Breast epithelium (tissue), 3 donors: ENCODE measurements around the gene ROR2.

Experiments used
- CTCF ChIP-seq, 3 donors: fragments of 450-650 bp; IDR thresholded peaks; one replicate each; pipeline ENCODE4 v1.5.1; 2016 to 2017; ENCODE audit warnings: antibody characterized with exemption in 3 of 3, mild to moderate bottlenecking in 3 of 3, moderate library complexity in 3 of 3
- POLR2A ChIP-seq: fragments of 450-650 bp; IDR thresholded peaks from one replicate; pipeline ENCODE4 v1.6.1; 2016; ENCODE audit warnings: antibody characterized with exemption, mild to moderate bottlenecking, moderate library complexity
- POLR2AphosphoS5 ChIP-seq, 3 donors: sonication (generic); formaldehyde crosslinking; IDR thresholded peaks; one replicate each; pipeline ENCODE4 v1.6.1; 2017; ENCODE audit warnings: antibody characterized with exemption in 3 of 3

- TF ChIP-seq POLR2A (no peak), CTCF (IDR thresholded peaks at IDR 0.05) (no peak), POLR2AphosphoS5 (IDR thresholded peaks at IDR 0.05) (no peak)
Observed at GRCh38 chr9:91799113-91799744, 150.8 kb downstream of the ROR2 start.
